ENCODE measurements around the gene GLYATL3. TPM values are rescaled to one million over a fixed set of nuclear protein-coding genes. Genes with fewer than 3 reads are reported as not detected.

The GLYATL3 gene
- total RNA-seq, 2 experiments from 2014 or later: not detected

DNA sequence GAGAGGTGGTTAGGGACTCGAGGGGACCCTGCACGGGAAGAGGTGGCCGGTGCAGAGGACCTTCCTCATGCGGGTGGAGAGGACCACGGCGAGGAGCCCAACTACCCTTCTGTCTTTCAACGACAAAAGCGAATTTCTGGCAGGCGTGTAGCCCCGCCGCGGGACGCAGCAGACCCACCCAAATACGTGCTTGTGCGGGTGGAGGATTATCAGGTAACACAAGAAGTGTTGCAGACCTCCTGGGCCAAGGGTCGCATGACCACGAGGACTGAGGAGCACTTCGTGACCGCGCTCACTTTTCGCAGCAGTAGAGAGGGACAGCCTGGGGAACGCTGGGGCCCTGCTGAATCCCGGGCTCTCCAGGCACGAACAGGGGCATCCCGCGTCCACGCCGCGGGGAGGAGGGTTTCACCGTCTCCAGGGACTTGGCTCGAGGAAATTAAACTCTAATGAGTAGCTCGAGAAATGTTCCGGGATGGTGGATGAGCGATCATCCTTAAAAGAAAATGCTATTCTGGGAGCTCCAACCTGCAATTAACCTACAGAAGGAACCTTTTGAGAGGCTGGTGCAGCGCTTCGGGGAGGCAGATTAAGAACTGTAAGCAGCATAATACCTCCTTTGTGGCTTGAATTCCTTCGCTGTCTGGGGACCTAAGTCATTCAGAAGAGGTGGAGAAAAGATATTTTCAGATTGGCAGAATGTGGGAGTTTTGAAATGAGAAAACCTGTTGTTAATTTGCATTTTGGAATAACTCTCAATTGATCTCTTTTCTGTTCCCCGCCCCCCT is 51.5 kb downstream of the GLYATL3 start:
- ChIA-PET POLR2A (no interaction called here), CTCF (interaction anchor here (1.2 kb wide), 1 partner anchor 8 kb away, joined by 3 read pairs; no protein-coding TSS in a partner anchor)
- peaks cover 0 to 10% of the 10 kb centered on the region in 2 experiments for H3K9me3 ChIP-seq (ENCODE audit: control insufficient read depth in 1 of 2, insufficient read depth in 1 of 2, low read length in 2 of 2)
- H3K4me1 Mint-ChIP-seq (ENCODE audit: low read depth): peaks cover 17% of the 10 kb centered on the region
- no peaks in the 10 kb centered on the region for H3K36me3 Mint-ChIP-seq (ENCODE audit: low read depth)
- no peak overlapping the region for H3K27ac ChIP-seq (ENCODE audit: low read depth in 1 of 2, low read length in 2 of 2)
- H3K36me3 ChIP-seq (ENCODE audit: insufficient read depth, low read length): no peaks in the 10 kb centered on the region
- TF ChIP-seq, protein P1, sequence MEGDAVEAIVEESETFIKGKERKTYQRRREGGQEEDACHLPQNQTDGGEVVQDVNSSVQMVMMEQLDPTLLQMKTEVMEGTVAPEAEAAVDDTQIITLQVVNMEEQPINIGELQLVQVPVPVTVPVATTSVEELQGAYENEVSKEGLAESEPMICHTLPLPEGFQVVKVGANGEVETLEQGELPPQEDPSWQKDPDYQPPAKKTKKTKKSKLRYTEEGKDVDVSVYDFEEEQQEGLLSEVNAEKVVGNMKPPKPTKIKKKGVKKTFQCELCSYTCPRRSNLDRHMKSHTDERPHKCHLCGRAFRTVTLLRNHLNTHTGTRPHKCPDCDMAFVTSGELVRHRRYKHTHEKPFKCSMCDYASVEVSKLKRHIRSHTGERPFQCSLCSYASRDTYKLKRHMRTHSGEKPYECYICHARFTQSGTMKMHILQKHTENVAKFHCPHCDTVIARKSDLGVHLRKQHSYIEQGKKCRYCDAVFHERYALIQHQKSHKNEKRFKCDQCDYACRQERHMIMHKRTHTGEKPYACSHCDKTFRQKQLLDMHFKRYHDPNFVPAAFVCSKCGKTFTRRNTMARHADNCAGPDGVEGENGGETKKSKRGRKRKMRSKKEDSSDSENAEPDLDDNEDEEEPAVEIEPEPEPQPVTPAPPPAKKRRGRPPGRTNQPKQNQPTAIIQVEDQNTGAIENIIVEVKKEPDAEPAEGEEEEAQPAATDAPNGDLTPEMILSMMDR (IDR thresholded peaks at IDR 0.05): no peak
- peak overlapping the region; percentile 40 for H3K4me3 ChIP-seq (ENCODE audit: low read length)
- DNase-seq: no peak
- no peaks in the 10 kb centered on the region for H3K9me3 Mint-ChIP-seq
- H3K4me1 ChIP-seq (ENCODE audit: insufficient read depth, low read length): peaks cover 15% of the 10 kb centered on the region
- H3K27ac Mint-ChIP-seq: no peak overlapping the region
- H3K4me3 Mint-ChIP-seq: peak overlapping the region; percentile 74
- H3K27me3 Mint-ChIP-seq: peaks cover 50% of the 10 kb centered on the region
- H3K27me3 ChIP-seq (ENCODE audit: control insufficient read depth in 1 of 2, insufficient read depth in 2 of 2, low read length in 2 of 2): peaks cover 22 to 27% of the 10 kb centered on the region in 2 experiments
- intact Hi-C loops (cut with DNase I, micrococcal nuclease): no loop called here
- ATAC-seq (ENCODE audit: poor library complexity): no peak

DNA sequence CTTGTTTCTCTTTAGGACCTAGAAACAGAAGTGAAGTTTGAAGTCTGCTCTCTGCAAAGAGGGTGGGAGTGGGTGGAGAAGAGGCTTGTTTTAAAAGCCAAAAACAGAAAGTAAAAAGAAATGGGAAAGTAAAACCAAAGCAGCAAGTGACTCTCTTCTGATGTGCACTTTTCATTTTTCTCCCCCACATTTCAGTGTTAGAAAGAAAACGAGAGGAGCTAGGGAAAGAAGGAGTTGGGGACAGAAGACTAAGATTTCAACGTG is 52.1 kb downstream of the GLYATL3 start:
- H3K27ac Mint-ChIP-seq: no peak overlapping the region

GRCh38 chr6:49552596-49552995 is 52.9 kb downstream of the GLYATL3 start:
- no peak for DNase-seq

More for the DNA sequence above, 52.1 kb downstream of the GLYATL3 start:
- Mint-ChIP-seq H3K27me3 (peaks cover 44% of the 10 kb centered on the region), H3K4me1 (ENCODE audit: low read depth) (peaks cover 17% of the 10 kb centered on the region), H3K9me3 (no peaks in the 10 kb centered on the region), H3K36me3 (ENCODE audit: low read depth) (no peaks in the 10 kb centered on the region), H3K4me3 (peak overlapping the region; percentile 74)
- Histone ChIP-seq H3K27ac (ENCODE audit: low read depth in 1 of 2, low read length in 2 of 2) (no peak overlapping the region), H3K9me3 (ENCODE audit: control insufficient read depth in 1 of 2, insufficient read depth in 1 of 2, low read length in 2 of 2) (peaks cover 0 to 10% of the 10 kb centered on the region in 2 experiments), H3K4me3 (ENCODE audit: low read length) (no peak overlapping the region), H3K27me3 (ENCODE audit: control insufficient read depth in 1 of 2, insufficient read depth in 2 of 2, low read length in 2 of 2) (peaks cover 19 to 27% of the 10 kb centered on the region in 2 experiments), H3K36me3 (ENCODE audit: insufficient read depth, low read length) (no peaks in the 10 kb centered on the region), H3K4me1 (ENCODE audit: insufficient read depth, low read length) (peaks cover 15% of the 10 kb centered on the region)
- intact Hi-C loops (cut with DNase I, micrococcal nuclease): no loop called here
- TF ChIP-seq, protein P1 (IDR thresholded peaks at IDR 0.05): no peak
- CTCF ChIA-PET: interaction anchor here (1.2 kb wide), 1 partner anchor 8 kb away, joined by 3 read pairs; no protein-coding TSS in a partner anchor
- DNase-seq (no peak), ATAC-seq (ENCODE audit: poor library complexity) (no peak)
- POLR2A ChIA-PET: no interaction called here

More at GRCh38 chr6:49552596-49552995, 52.9 kb downstream of the GLYATL3 start:
- intact Hi-C loops (cut with DNase I, micrococcal nuclease): no loop called here
- Histone ChIP-seq H3K4me1 (ENCODE audit: insufficient read depth, low read length) (peaks cover 15% of the 10 kb centered on the region), H3K27ac (ENCODE audit: low read depth in 1 of 2, low read length in 2 of 2) (no peak overlapping the region), H3K36me3 (ENCODE audit: insufficient read depth, low read length) (no peaks in the 10 kb centered on the region), H3K4me3 (ENCODE audit: low read length) (no peak overlapping the region), H3K9me3 (ENCODE audit: control insufficient read depth in 1 of 2, insufficient read depth in 1 of 2, low read length in 2 of 2) (peaks cover 0 to 10% of the 10 kb centered on the region in 2 experiments), H3K27me3 (ENCODE audit: control insufficient read depth in 1 of 2, insufficient read depth in 2 of 2, low read length in 2 of 2) (peaks cover 19 to 27% of the 10 kb centered on the region in 2 experiments)
- no peaks in the 10 kb centered on the region for H3K36me3 Mint-ChIP-seq (ENCODE audit: low read depth)
- peaks cover 17% of the 10 kb centered on the region for H3K4me1 Mint-ChIP-seq (ENCODE audit: low read depth)
- H3K9me3 Mint-ChIP-seq: no peaks in the 10 kb centered on the region
- no peak overlapping the region for H3K27ac Mint-ChIP-seq
- TF ChIP-seq, protein P1 (IDR thresholded peaks at IDR 0.05): no peak
- CTCF ChIA-PET: interaction anchor here (1.2 kb wide), 1 partner anchor 9 kb away, joined by 3 read pairs; no protein-coding TSS in a partner anchor
- peaks cover 38% of the 10 kb centered on the region for H3K27me3 Mint-ChIP-seq
- no peak for ATAC-seq (ENCODE audit: poor library complexity)
- peak overlapping the region; percentile 54 for H3K4me3 Mint-ChIP-seq
- POLR2A ChIA-PET: no interaction called here

All from CD4-positive, alpha-beta T cell (primary cell).